ENCODE results near the gene RPRD2.

- TF ChIP-seq CTCF (IDR thresholded peaks at IDR 0.05; ENCODE audit: insufficient read depth, low read length) = no peak
- no peak for TF ChIP-seq POLR2AphosphoS5 (IDR thresholded peaks at IDR 0.05; ENCODE audit: low read depth)
- TF ChIP-seq SPI1 (IDR thresholded peaks at IDR 0.05; ENCODE audit: borderline replicate concordance, low read depth) = no peak
- no peak for TF ChIP-seq GABPA (IDR thresholded peaks at IDR 0.05; ENCODE audit: low read depth)
- TF ChIP-seq REST (IDR thresholded peaks at IDR 0.05; ENCODE audit: insufficient replicate concordance, low read depth) = no peak
Measured at GRCh38 chr1:150477320-150477719, 113.4 kb downstream of the RPRD2 start.
